ENCODE results near the gene PPP1R26.
"Not testable (repeated sequence)": the region's sequence is repeated elsewhere in the genome, so short reads cannot be mapped to it uniquely, and the experiment has no call there.

The PPP1R26 gene

GRCh38 chr9:135523521-135524129, 44.0 kb downstream of the PPP1R26 start:
- no peak for FAIRE-seq

- FAIRE-seq = no peak
Observed at GRCh38 chr9:135524130-135524861, 44.7 kb downstream of the PPP1R26 start.

GRCh38 chr9:135525241-135526088, 45.9 kb downstream of the PPP1R26 start:
- no peak for FAIRE-seq

GRCh38 chr9:135526089-135526729, 46.6 kb downstream of the PPP1R26 start:
- FAIRE-seq = no peak

- no peak for FAIRE-seq
Observed at GRCh38 chr9:135526730-135527571, 47.4 kb downstream of the PPP1R26 start.

- not testable (repeated sequence) for FAIRE-seq
Observed at GRCh38 chr9:135528842-135529435, 49.4 kb downstream of the PPP1R26 start.

- FAIRE-seq = no peak
Observed at GRCh38 chr9:135530146-135530545, 50.6 kb downstream of the PPP1R26 start.

- no peak for FAIRE-seq
Observed at GRCh38 chr9:135531096-135531495, 51.5 kb downstream of the PPP1R26 start.

- no peak for FAIRE-seq
Observed at GRCh38 chr9:135533113-135533512, 53.5 kb downstream of the PPP1R26 start.

- FAIRE-seq = no peak
Observed at GRCh38 chr9:135533674-135534073, 54.1 kb downstream of the PPP1R26 start.

GRCh38 chr9:135534192-135534711, 54.7 kb downstream of the PPP1R26 start:
- FAIRE-seq = not testable (repeated sequence)

- not testable (repeated sequence) for FAIRE-seq
Observed at GRCh38 chr9:135534826-135535225, 55.2 kb downstream of the PPP1R26 start.

GRCh38 chr9:135535631-135536030, 56.0 kb downstream of the PPP1R26 start:
- FAIRE-seq = not testable (repeated sequence)

- FAIRE-seq = no peak
Observed at GRCh38 chr9:135536216-135536615, 56.6 kb downstream of the PPP1R26 start.

Data from islet of Langerhans (tissue), 1 donor.